Measurements from ENCODE around the gene PALS2.
A peak's percentile ranks its signal among the peaks of the same experiment; 100 is the strongest.

PALS2 gene

DNA sequence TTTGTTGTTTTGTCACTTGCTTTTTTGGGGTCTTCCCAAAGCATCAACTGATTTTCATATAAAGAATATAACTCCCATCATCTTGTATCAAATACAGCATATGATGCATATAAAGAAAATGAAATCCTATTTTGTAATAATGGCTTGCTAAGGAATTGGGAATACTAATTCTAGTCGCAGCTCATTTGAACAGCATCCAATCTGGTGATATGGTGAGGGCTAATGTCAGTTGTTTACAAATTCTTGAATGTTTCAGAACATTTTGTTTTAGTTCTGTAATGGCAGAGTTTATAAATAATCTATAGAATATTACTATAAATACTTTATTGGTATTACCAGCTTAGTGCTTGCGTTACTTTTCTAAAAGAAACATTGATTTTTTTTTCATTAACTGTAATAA is 8.9 kb downstream of the PALS2 start:
- DNase-seq: no peak

GRCh38 chr7:24587853-24588252 is 14.6 kb downstream of the PALS2 start:
- no peak for DNase-seq

GRCh38 chr7:24591152-24591551 is 17.9 kb downstream of the PALS2 start:
- no peak for DNase-seq

DNA sequence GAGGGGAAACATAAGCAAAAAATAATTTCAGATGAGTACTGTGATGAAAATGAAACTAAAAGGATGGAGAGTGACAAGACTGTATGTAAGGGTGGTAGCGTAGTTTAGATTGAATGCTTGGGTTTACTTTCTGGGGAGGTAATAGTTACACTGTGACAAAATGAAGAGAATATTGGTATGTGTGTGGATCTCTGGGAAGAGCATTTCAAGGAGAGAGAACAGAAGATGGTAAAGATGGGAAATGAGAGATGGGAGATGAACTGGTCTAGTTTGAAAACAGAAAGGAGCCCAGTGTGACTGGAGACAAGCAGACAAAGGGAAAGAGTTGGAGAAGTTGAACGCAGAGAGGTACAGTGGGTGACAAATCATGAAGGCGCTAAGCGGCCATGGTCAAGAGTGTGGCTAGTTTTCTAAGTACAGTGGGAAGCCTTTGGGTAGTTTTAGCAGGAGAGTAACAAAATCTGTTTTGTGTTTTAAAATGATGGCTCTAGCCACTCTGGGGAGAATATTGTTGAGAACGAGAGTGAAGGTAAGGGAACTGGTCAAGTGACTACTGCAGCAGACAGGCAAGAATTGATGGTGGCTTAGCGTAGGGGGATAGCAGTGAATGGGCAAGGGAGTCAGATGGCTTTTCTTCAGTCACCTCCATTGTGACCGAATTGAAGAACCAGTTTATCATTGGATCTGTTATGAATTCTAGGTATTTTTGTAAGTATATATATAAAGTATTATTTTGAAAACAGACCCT is 22.6 kb downstream of the PALS2 start:
- no peak for DNase-seq

- DNase-seq: no peak
Observed at GRCh38 chr7:24597014-24597413, 23.8 kb downstream of the PALS2 start.

- DNase-seq: no peak
Observed at GRCh38 chr7:24601600-24601999, 28.3 kb downstream of the PALS2 start.

GRCh38 chr7:24602860-24603456 is 29.7 kb downstream of the PALS2 start:
- DNase-seq: no peak

- DNase-seq: no peak
Observed at GRCh38 chr7:24604630-24605029, 31.4 kb downstream of the PALS2 start.

DNA sequence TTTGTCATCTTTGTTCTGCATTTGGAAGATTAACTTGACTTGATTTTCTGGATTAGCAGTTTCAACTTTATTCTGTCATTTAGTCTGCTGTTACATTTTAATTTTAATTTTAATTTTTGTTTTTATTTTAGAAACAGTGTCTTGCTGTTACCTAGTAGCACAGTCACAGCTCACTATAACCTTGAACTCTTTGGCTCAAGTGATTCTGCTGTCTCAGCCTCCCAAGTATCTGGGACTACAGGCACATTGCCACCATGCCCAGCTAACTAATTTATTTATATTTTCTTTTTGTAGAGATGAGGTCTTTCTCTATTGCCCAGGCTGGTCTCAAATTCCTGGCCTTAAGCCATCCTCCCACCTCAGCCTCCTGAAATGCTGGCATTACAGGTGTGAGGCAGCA is 35.3 kb downstream of the PALS2 start:
- no peak for DNase-seq

GRCh38 chr7:24609059-24609458 is 35.8 kb downstream of the PALS2 start:
- DNase-seq: peak in 1 of 51 donors; percentile 5

- no peak for DNase-seq
Observed at GRCh38 chr7:24609570-24609969, 36.3 kb downstream of the PALS2 start.

DNA sequence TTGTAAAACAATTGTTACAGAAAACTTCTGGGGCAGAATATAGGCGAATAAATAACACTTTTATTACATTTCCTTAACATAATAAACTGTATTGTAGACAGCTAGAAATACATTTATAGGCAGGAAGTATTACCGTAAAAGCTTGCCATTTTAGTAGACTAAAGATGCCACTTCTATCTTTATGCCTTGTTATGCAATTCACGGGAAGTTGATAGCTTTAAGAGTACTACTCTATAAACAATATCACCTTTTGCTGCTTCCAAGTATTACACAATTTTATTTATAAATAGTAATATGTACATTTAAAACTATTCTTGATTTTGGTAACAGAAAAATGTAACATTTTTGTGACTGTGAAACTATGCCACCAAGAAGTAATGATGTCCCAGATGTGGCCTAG is 37.9 kb downstream of the PALS2 start:
- no peak for DNase-seq

DNA sequence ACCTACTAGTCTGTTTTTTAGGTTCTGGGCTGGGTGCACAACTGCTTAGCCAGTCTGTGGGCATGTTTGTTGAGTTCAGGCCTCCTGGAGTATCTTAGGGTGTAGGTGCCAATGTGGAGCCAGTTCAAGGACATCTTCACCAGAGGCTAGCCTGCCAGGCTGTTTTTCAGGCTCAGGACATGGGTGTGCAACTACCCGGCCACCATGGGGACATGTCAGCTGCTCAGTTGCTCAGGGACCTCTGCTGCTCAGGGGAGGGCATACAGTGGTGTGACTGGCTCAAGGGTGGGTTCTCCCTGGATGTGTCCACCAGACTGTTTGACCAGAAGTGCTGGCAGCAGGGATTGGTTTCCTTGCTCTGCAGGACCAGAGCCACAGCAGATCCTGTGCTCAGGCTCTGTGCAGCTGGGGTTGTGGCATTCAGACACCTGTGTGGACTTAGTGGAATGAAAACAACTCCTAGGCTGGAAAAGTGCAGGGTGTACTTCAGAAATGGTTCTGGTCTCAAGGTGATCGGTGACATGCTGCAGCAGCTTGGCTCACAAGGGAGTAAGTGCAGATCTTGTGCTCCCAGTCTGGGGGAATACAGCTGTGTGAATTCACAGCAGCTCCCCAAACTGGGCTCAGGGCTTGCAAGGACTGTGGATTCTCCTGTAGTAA is 44.8 kb downstream of the PALS2 start:
- DNase-seq: no peak

GRCh38 chr7:24619978-24620377 is 46.7 kb downstream of the PALS2 start:
- DNase-seq: no peak

- DNase-seq: no peak
Observed at GRCh38 chr7:24622646-24623182, 49.5 kb downstream of the PALS2 start.
